ENCODE results near the gene DHX8.

The DHX8 gene

GRCh38 chr17:43556292-43556691 is 72.5 kb downstream of the DHX8 start:
- Histone ChIP-seq H3K4me1 (ENCODE audit: control insufficient read depth, insufficient read depth, low read length) (peaks cover 20% of the 10 kb centered on the region), H3K4me3 (ENCODE audit: low read length) (no peak overlapping the region), H3K27me3 (ENCODE audit: control insufficient read depth, insufficient read depth, low read length) (peaks cover 4% of the 10 kb centered on the region), H3K9ac (ENCODE audit: low read length) (no peak overlapping the region), H3K36me3 (ENCODE audit: control insufficient read depth, insufficient read depth, low read length) (no peaks in the 10 kb centered on the region), H3K9me3 (ENCODE audit: control insufficient read depth, low read length) (no peaks in the 10 kb centered on the region)

GRCh38 chr17:43558805-43559160 is 75.0 kb downstream of the DHX8 start:
- no peak overlapping the region for H3K4me3 ChIP-seq (ENCODE audit: low read length)
- H3K4me1 ChIP-seq (ENCODE audit: control insufficient read depth, insufficient read depth, low read length), result peaks cover 10% of the 10 kb centered on the region
- H3K36me3 ChIP-seq (ENCODE audit: control insufficient read depth, insufficient read depth, low read length), result no peaks in the 10 kb centered on the region
- no peak overlapping the region for H3K9ac ChIP-seq (ENCODE audit: low read length)
- H3K27me3 ChIP-seq (ENCODE audit: control insufficient read depth, insufficient read depth, low read length), result peaks cover 5% of the 10 kb centered on the region
- no peaks in the 10 kb centered on the region for H3K9me3 ChIP-seq (ENCODE audit: control insufficient read depth, low read length)

- Histone ChIP-seq H3K4me3 (ENCODE audit: low read length) (no peak overlapping the region), H3K4me1 (ENCODE audit: control insufficient read depth, insufficient read depth, low read length) (peaks cover 9% of the 10 kb centered on the region), H3K9ac (ENCODE audit: low read length) (no peak overlapping the region), H3K36me3 (ENCODE audit: control insufficient read depth, insufficient read depth, low read length) (no peaks in the 10 kb centered on the region), H3K9me3 (ENCODE audit: control insufficient read depth, low read length) (no peaks in the 10 kb centered on the region), H3K27me3 (ENCODE audit: control insufficient read depth, insufficient read depth, low read length) (peaks cover 5% of the 10 kb centered on the region)
Measured at GRCh38 chr17:43559161-43559816, 75.5 kb downstream of the DHX8 start.

- H3K9me3 ChIP-seq (ENCODE audit: control insufficient read depth, low read length), result no peaks in the 10 kb centered on the region
- no peak overlapping the region for H3K4me3 ChIP-seq (ENCODE audit: low read length)
- no peaks in the 10 kb centered on the region for H3K36me3 ChIP-seq (ENCODE audit: control insufficient read depth, insufficient read depth, low read length)
- no peak overlapping the region for H3K9ac ChIP-seq (ENCODE audit: low read length)
- H3K27me3 ChIP-seq (ENCODE audit: control insufficient read depth, insufficient read depth, low read length), result peaks cover 5% of the 10 kb centered on the region
- H3K4me1 ChIP-seq (ENCODE audit: control insufficient read depth, insufficient read depth, low read length), result peaks cover 9% of the 10 kb centered on the region
Measured at GRCh38 chr17:43560461-43561427, 77.0 kb downstream of the DHX8 start.

- H3K4me3 ChIP-seq (ENCODE audit: low read length), result no peak overlapping the region
- no peaks in the 10 kb centered on the region for H3K9me3 ChIP-seq (ENCODE audit: control insufficient read depth, low read length)
- peaks cover 5% of the 10 kb centered on the region for H3K27me3 ChIP-seq (ENCODE audit: control insufficient read depth, insufficient read depth, low read length)
- H3K36me3 ChIP-seq (ENCODE audit: control insufficient read depth, insufficient read depth, low read length), result no peaks in the 10 kb centered on the region
- H3K4me1 ChIP-seq (ENCODE audit: control insufficient read depth, insufficient read depth, low read length), result no peaks in the 10 kb centered on the region
- no peak overlapping the region for H3K9ac ChIP-seq (ENCODE audit: low read length)
Measured at GRCh38 chr17:43562679-43563599, 79.2 kb downstream of the DHX8 start.

- Histone ChIP-seq H3K4me1 (ENCODE audit: control insufficient read depth, insufficient read depth, low read length) (no peaks in the 10 kb centered on the region), H3K36me3 (ENCODE audit: control insufficient read depth, insufficient read depth, low read length) (no peaks in the 10 kb centered on the region), H3K4me3 (ENCODE audit: low read length) (no peak overlapping the region), H3K27me3 (ENCODE audit: control insufficient read depth, insufficient read depth, low read length) (peaks cover 5% of the 10 kb centered on the region), H3K9ac (ENCODE audit: low read length) (no peak overlapping the region), H3K9me3 (ENCODE audit: control insufficient read depth, low read length) (no peaks in the 10 kb centered on the region)
Measured at GRCh38 chr17:43563600-43564594, 80.1 kb downstream of the DHX8 start.

GRCh38 chr17:43568506-43569082 is 84.8 kb downstream of the DHX8 start:
- H3K4me1 ChIP-seq (ENCODE audit: control insufficient read depth, insufficient read depth, low read length), result no peaks in the 10 kb centered on the region
- H3K9ac ChIP-seq (ENCODE audit: low read length), result no peak overlapping the region
- H3K9me3 ChIP-seq (ENCODE audit: control insufficient read depth, low read length), result no peaks in the 10 kb centered on the region
- no peaks in the 10 kb centered on the region for H3K27me3 ChIP-seq (ENCODE audit: control insufficient read depth, insufficient read depth, low read length)
- no peak overlapping the region for H3K4me3 ChIP-seq (ENCODE audit: low read length)
- no peaks in the 10 kb centered on the region for H3K36me3 ChIP-seq (ENCODE audit: control insufficient read depth, insufficient read depth, low read length)

GRCh38 chr17:43570518-43570928 is 86.7 kb downstream of the DHX8 start:
- H3K36me3 ChIP-seq (ENCODE audit: control insufficient read depth, insufficient read depth, low read length), result no peaks in the 10 kb centered on the region
- no peak overlapping the region for H3K9ac ChIP-seq (ENCODE audit: low read length)
- no peaks in the 10 kb centered on the region for H3K27me3 ChIP-seq (ENCODE audit: control insufficient read depth, insufficient read depth, low read length)
- H3K4me3 ChIP-seq (ENCODE audit: low read length), result no peak overlapping the region
- H3K9me3 ChIP-seq (ENCODE audit: control insufficient read depth, low read length), result no peaks in the 10 kb centered on the region
- peaks cover 16% of the 10 kb centered on the region for H3K4me1 ChIP-seq (ENCODE audit: control insufficient read depth, insufficient read depth, low read length)

GRCh38 chr17:43572368-43572980 is 88.7 kb downstream of the DHX8 start:
- Histone ChIP-seq H3K36me3 (ENCODE audit: control insufficient read depth, insufficient read depth, low read length) (no peaks in the 10 kb centered on the region), H3K9me3 (ENCODE audit: control insufficient read depth, low read length) (no peaks in the 10 kb centered on the region), H3K4me3 (ENCODE audit: low read length) (no peak overlapping the region), H3K27me3 (ENCODE audit: control insufficient read depth, insufficient read depth, low read length) (no peaks in the 10 kb centered on the region), H3K4me1 (ENCODE audit: control insufficient read depth, insufficient read depth, low read length) (peaks cover 16% of the 10 kb centered on the region), H3K9ac (ENCODE audit: low read length) (no peak overlapping the region)

GRCh38 chr17:43573579-43574321 is 90.0 kb downstream of the DHX8 start:
- no peak overlapping the region for H3K9ac ChIP-seq (ENCODE audit: low read length)
- no peaks in the 10 kb centered on the region for H3K9me3 ChIP-seq (ENCODE audit: control insufficient read depth, low read length)
- no peaks in the 10 kb centered on the region for H3K36me3 ChIP-seq (ENCODE audit: control insufficient read depth, insufficient read depth, low read length)
- no peaks in the 10 kb centered on the region for H3K27me3 ChIP-seq (ENCODE audit: control insufficient read depth, insufficient read depth, low read length)
- H3K4me1 ChIP-seq (ENCODE audit: control insufficient read depth, insufficient read depth, low read length), result peaks cover 24% of the 10 kb centered on the region
- H3K4me3 ChIP-seq (ENCODE audit: low read length), result no peak overlapping the region

All from mucosa of stomach (tissue), 1 donor.